Loucy (cell line): ENCODE measurements around the gene P2RX2.

Experiments used
- CTCF ChIP-seq: fragments of 200-600 bp; sonication (generic); conservative IDR thresholded peaks from 2 replicates; pipeline ENCODE4 v1.5.1; 2014; ENCODE audit warnings: mild to moderate bottlenecking, antibody characterized with exemption, low read length
- EZH2phosphoT487 ChIP-seq: fragments of 200-600 bp; IDR thresholded peaks from 2 replicates; pipeline ENCODE4 v1.6.1; 2018; ENCODE audit warnings: antibody characterized with exemption, mild to moderate bottlenecking, moderate library complexity, borderline replicate concordance

- TF ChIP-seq CTCF (no peak), EZH2phosphoT487 (no peak)
These were observed 47.9 kb upstream of the P2RX2 start for GRCh38 chr12:132570635-132571034.
